NCI-H526 (cell line): ENCODE measurements around the gene ERG.
A peak's percentile ranks its signal among the peaks of the same experiment; 100 is the strongest.

Experiments
- DNase-seq, 2 experiments: peaks; one replicate each; lab custom pipeline; 2025; lab: John Stamatoyannopoulos, UW

Gene ERG

GRCh38 chr21:38392661-38393060 is 105.6 kb downstream of the ERG start:
- DNase-seq: no peak

DNA sequence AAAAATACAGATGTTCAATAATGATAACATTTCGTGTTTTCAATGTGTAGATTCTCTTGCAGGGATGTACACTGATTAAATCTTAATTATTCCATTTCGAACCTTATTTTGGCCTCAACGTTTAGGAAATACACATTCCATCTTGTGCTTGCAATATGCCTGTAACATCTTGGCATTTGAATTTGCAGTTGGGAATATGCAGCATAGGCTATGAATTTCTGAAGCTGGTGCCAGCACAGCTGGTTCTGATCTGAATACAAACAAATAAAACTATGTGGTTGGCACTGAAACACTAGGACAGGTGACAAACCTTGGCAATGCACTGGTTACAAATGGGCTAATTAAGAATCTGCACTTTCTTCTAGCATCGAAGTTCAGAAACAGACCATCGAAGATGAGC is 108.4 kb downstream of the ERG start:
- DNase-seq: no peak

- DNase-seq: no peak
Observed at GRCh38 chr21:38389354-38389676, 109.0 kb downstream of the ERG start.

- DNase-seq: no peak
Observed at GRCh38 chr21:38388647-38389353, 109.5 kb downstream of the ERG start.

DNA sequence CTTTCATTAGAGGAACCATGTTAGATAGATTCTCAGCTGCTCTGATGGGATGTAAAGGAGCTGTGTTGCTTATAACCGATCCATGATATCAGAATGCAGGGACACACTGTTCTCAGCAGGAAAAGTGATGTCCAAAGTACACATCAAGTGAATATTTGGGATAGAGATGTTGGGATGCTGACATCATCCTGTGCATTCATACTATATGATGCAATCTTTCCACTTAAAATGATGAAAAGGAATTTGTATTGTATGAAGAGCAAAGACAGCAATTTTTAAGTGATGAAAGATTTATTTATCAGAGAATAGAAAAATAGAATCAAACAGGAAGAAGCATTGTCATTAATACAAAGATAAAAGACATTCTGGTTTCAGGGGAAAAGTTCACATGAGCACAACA is 110.1 kb downstream of the ERG start:
- no peak for DNase-seq

DNA sequence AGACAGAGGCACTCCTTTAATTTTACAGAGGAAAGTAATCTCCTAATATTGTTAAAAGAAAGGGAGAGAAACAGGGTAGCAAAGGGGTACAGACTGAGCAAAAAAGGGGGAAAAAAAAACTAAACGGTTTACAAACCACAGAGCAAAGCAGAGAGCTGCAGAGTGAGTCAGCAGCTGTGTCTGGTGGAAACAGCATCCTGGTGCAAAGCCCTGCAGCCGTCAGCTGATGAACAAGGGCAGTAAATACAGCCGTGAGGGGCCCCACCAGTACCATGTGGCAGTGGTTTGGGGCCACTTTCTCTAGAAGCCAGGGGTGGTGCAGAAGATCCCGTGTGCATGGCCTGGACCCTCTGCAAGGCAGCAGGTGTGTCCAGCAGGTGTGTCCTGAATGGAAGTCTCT is 111.3 kb downstream of the ERG start:
- DNase-seq: no peak

DNA sequence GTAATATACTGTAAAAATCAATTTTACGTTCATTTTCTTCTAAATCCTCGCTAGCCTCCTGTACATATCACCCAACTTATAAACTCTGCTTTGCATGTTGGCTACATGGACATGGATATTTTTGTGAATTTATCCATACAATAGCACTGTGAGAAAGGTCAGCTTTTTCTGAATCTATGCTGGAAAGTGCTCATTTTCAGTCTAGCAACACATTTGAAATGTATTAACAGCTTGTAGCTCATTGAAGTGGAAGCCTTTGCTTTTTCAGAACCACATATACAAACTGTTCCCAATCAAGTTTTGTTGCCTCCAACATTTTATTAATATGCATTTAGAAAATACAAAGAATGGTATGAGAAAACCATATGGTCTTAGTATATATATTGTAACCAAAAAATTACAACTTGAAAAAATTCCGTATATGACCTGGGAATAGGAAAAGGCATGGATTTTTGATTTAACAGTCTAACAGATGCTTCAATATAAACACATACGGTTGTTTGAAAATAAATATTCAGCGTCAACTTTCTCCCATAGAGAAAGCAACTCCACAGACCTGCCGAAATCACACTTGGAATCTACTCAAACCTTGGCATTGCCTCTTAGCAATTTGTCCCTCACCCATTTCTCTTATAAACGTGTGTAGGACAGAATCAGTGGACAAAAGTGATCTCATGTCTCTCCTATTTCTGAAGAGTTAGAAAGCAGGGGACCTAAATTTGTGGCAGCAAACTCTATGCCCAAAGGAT is 112.7 kb downstream of the ERG start:
- no peak for DNase-seq

DNA sequence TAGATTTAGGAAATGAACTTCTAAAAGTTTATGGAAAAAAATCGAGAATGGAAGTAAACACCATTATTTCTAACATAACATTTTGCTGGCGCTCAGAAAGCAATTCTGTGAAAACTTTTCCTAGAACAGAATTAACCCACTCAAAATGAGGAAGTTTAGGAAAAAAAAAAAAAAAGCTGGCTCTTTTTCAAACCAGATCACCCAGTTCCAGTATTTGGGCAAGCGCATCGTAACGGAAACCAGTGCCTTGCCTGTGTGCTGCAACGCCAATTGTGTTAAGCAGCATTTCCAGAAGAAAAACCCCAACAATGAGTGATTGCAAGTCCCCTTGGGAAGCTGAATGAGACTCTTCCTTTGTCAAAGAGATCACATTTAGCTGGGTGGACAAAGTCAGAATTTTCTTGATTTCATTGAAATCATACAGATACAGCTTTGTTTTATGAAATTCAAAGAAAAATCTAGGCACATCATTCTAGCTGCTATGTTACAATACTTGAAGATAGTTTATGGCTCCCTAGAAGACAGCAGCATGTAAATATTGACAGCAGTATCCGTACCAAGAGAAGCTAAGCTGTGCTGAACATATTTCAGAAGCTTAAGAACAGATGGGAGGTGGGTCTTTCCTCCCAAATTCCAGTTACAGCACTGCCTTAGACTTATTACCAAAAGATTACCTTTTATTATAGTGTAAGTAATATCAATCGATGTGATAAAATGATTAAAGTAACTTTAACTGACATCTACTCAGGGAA is 113.4 kb downstream of the ERG start:
- DNase-seq: no peak

DNA sequence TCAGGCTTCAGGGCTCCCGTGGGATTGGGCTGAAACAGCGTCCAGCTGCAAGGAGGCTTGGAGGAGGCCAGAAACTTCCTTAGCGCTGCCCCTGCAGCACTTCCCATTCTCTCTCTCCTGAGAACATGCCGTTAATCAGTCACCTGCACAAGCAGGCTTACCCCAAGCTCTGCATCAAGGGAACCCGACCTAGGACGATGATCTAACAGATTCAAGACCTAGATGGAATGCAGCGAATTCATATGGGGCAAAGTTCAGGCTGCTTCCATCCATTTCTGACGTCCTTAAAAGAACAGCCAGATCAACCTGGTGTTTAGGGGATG is 114.1 kb downstream of the ERG start:
- DNase-seq: no peak

GRCh38 chr21:38383411-38384237 is 114.7 kb downstream of the ERG start:
- DNase-seq: no peak

- DNase-seq: peak in 1 of 2 experiments; percentile 21
Observed at GRCh38 chr21:38380481-38381137, 117.7 kb downstream of the ERG start.

DNA sequence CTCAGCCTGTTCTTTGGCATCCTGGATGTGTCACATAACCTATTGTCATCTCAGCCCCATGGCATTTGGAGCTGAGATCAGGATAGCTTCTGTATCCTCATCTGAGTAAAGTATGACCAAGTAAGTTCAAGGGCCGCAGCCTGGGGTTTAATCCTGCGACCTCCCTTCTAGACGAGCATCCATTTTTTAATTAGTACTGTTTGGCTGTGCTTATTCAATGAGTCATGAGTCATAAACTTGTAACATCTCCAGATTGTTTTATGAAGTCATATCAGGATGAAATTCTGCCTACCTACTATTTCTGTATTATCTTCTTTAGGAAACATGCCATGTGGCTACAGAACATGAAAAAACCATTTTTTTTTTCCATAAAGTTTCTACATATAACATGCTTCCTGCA is 119.1 kb downstream of the ERG start:
- DNase-seq: no peak

DNA sequence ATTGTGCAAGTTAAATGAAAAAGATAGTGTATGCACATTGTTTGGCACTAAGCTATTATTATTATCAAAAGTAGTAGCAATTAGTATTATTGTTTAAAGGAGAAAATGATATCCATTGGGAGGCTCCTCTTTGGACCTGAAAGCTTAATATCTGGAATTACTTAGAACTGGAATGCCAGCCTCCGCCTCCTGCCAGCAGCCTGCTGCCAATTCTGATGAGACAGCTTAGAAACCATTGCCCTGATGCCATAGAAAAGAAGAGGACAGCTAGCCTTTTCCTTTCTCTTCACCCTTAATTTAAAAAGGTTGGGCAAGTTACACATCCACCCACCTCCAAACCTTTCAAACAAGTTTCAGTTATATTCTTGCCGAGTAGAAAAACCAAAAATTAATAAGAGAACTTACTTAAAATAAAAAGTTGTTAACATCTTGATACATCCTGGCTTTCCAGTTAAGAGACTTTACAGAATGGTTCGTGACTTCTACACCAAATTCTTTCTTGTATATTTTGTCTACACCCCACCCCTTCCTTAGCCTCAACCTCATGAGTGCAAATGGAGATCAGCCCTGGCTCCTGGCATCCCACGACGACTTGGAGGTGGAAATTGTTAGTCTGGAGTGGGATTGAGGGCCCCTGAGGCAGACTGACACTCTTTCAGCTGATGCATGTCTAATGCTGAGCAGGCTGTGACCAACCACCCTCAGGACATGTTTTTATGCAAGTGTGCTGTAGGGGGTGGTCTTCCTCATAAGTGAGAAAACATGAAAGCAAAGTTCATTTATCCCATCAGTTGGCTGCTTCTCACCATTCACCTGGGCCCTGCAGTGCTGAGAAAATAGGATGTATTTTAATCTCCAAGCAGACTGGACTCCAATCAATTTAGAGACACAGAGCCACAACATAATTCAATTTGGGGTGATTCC is 120.8 kb downstream of the ERG start:
- DNase-seq: no peak

DNA sequence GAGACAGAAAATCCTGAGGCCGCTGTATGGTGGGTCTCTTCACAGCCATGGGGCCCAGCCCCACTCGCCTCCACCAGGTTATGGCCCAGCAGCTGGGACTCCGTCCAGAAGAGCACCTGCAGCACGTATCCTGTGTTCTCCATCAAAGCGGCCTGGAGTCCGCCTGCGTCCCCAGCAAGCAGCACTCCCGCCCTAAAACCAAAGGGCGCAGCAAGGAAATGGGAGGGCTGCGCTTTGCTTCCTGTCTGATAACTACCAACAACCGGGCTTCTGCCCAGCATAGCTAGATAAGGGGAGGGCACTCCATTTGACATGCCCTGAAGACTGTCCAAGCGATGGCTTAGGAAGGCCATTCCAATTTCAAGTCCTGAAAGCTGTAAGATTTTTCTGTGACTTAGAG is 121.6 kb downstream of the ERG start:
- no peak for DNase-seq

GRCh38 chr21:38376235-38376634 is 122.0 kb downstream of the ERG start:
- DNase-seq: no peak

GRCh38 chr21:38367646-38368045 is 130.6 kb downstream of the ERG start:
- DNase-seq: no peak

- no peak for DNase-seq
Observed at GRCh38 chr21:38365521-38365920, 132.8 kb downstream of the ERG start.

- no peak for DNase-seq
Observed at GRCh38 chr21:38363693-38364092, 134.6 kb downstream of the ERG start.

DNA sequence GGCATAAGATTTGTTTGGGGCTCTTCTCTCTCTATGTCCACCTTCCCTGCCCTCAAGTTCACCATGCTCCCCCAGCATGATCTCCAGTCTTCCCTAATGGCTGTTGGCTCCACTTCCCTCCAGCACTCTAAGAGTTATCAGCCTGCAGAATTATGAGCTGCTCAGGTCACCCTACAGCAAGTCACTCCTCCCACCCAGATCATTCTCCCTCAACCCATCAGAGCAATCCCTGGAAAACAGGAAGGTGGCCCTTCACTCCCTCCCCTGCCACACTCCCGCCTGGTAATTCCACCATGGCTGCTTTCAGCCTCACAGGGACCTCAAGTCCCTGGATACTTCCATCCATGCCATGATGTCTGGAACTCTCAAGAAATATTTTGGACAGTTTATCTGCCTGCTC is 137.0 kb downstream of the ERG start:
- DNase-seq: no peak

DNA sequence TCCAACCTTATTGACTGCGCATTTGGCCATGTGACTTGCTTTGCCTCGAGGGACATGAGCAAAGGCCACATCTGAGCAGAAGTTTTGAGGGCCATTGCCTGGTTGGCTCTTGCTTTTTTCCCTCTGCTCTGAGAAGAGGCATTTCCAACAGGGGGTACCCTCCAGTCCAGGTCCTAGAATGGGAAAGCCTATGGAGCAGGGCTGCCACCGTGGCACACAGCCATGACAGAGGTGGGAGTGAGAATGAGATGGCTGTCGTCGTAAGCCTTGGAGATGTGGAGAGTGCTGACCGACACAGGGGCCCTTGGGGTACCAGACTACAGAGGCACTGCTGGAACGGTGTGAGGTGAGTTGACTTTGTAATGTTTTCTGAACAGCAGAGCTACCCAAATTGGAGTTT is 138.4 kb downstream of the ERG start:
- DNase-seq: no peak

GRCh38 chr21:38359090-38359489 is 139.2 kb downstream of the ERG start:
- no peak for DNase-seq
